ENCODE data around the gene C19orf18.

C19orf18 gene

GRCh38 chr19:58000677-58001076 is 26.3 kb upstream of the C19orf18 start:
- Histone ChIP-seq H3K9me3 (ENCODE audit: control insufficient read depth, insufficient read depth, low read length) (peaks cover 14% of the 10 kb centered on the region), H3K4me1 (ENCODE audit: insufficient read depth, low read length) (no peaks in the 10 kb centered on the region), H3K9ac (ENCODE audit: low read depth, low read length) (no peak overlapping the region), H3K36me3 (ENCODE audit: insufficient read depth, low read length) (peaks cover 8% of the 10 kb centered on the region)

- Histone ChIP-seq H3K4me1 (ENCODE audit: insufficient read depth, low read length) (no peaks in the 10 kb centered on the region), H3K9me3 (ENCODE audit: control insufficient read depth, insufficient read depth, low read length) (peaks cover 14% of the 10 kb centered on the region), H3K36me3 (ENCODE audit: insufficient read depth, low read length) (peaks cover 16% of the 10 kb centered on the region), H3K9ac (ENCODE audit: low read depth, low read length) (no peak overlapping the region)
Measured at GRCh38 chr19:57992841-57993240, 18.5 kb upstream of the C19orf18 start.

- H3K36me3 ChIP-seq (ENCODE audit: insufficient read depth, low read length): peaks cover 35% of the 10 kb centered on the region
- peaks cover 63% of the 10 kb centered on the region for H3K9me3 ChIP-seq (ENCODE audit: control insufficient read depth, insufficient read depth, low read length)
- H3K9ac ChIP-seq (ENCODE audit: low read depth, low read length): no peak overlapping the region
Measured at GRCh38 chr19:57978586-57979289, 4.4 kb upstream of the C19orf18 start.

GRCh38 chr19:57964761-57965160 is 9.6 kb downstream of the C19orf18 start:
- no peaks in the 10 kb centered on the region; the same call in 1 of the 2 replicates for H3K36me3 ChIP-seq (ENCODE audit: insufficient read depth, low read length)

More at GRCh38 chr19:57978586-57979289, 4.4 kb upstream of the C19orf18 start:
- no peaks in the 10 kb centered on the region for H3K4me1 ChIP-seq (ENCODE audit: insufficient read depth, low read length)

GRCh38 chr19:57961785-57962184 is 12.5 kb downstream of the C19orf18 start:
- Histone ChIP-seq H3K4me1 (ENCODE audit: insufficient read depth, low read length) (no peaks in the 10 kb centered on the region), H3K9me3 (ENCODE audit: control insufficient read depth, insufficient read depth, low read length) (peaks cover 7% of the 10 kb centered on the region), H3K36me3 (ENCODE audit: insufficient read depth, low read length) (no peaks in the 10 kb centered on the region; the same call in 1 of the 2 replicates), H3K9ac (ENCODE audit: low read depth, low read length) (no peak overlapping the region)

More at GRCh38 chr19:57964761-57965160, 9.6 kb downstream of the C19orf18 start:
- no peak overlapping the region for H3K9ac ChIP-seq (ENCODE audit: low read depth, low read length)
- H3K9me3 ChIP-seq (ENCODE audit: control insufficient read depth, insufficient read depth, low read length): peaks cover 15% of the 10 kb centered on the region
- no peaks in the 10 kb centered on the region for H3K4me1 ChIP-seq (ENCODE audit: insufficient read depth, low read length)

- H3K36me3 ChIP-seq (ENCODE audit: insufficient read depth, low read length): no peaks in the 10 kb centered on the region
Measured at GRCh38 chr19:57954996-57955395, 19.3 kb downstream of the C19orf18 start.

GRCh38 chr19:57949702-57950101 is 24.6 kb downstream of the C19orf18 start:
- Histone ChIP-seq H3K36me3 (ENCODE audit: insufficient read depth, low read length) (no peaks in the 10 kb centered on the region), H3K9me3 (ENCODE audit: control insufficient read depth, insufficient read depth, low read length) (no peaks in the 10 kb centered on the region; the same call in 1 of the 2 replicates), H3K9ac (ENCODE audit: low read depth, low read length) (no peak overlapping the region)

More at GRCh38 chr19:57954996-57955395, 19.3 kb downstream of the C19orf18 start:
- no peak overlapping the region for H3K9ac ChIP-seq (ENCODE audit: low read depth, low read length)
- 0 out of 2 replicates have a peak, but pooled peaks cover 3% of the 10 kb centered on the region for H3K9me3 ChIP-seq (ENCODE audit: control insufficient read depth, insufficient read depth, low read length)
- H3K4me1 ChIP-seq (ENCODE audit: insufficient read depth, low read length): no peaks in the 10 kb centered on the region

GRCh38 chr19:57949296-57949695 is 25.0 kb downstream of the C19orf18 start:
- no peaks in the 10 kb centered on the region for H3K4me1 ChIP-seq (ENCODE audit: insufficient read depth, low read length)
- peaks cover under 1% of the 10 kb centered on the region for H3K9me3 ChIP-seq (ENCODE audit: control insufficient read depth, insufficient read depth, low read length)
- no peak overlapping the region for H3K9ac ChIP-seq (ENCODE audit: low read depth, low read length)
- no peaks in the 10 kb centered on the region; the same call in 1 of the 2 replicates for H3K36me3 ChIP-seq (ENCODE audit: insufficient read depth, low read length)

More at GRCh38 chr19:57949702-57950101, 24.6 kb downstream of the C19orf18 start:
- no peaks in the 10 kb centered on the region for H3K4me1 ChIP-seq (ENCODE audit: insufficient read depth, low read length)

- no peaks in the 10 kb centered on the region for H3K4me1 ChIP-seq (ENCODE audit: insufficient read depth, low read length)
- peaks cover 11% of the 10 kb centered on the region; the same call in 1 of the 2 replicates for H3K36me3 ChIP-seq (ENCODE audit: insufficient read depth, low read length)
- peak within 1 kb of the TSS; percentile 92 for H3K9ac ChIP-seq (ENCODE audit: low read depth, low read length)
- H3K9me3 ChIP-seq (ENCODE audit: control insufficient read depth, insufficient read depth, low read length): peaks cover 10% of the 10 kb centered on the region
Measured at GRCh38 chr19:57947419-57948134, 26.8 kb downstream of the C19orf18 start, which contains the start of gene ZNF256. Gene ZNF256, minus strand, starts transcription at chr19:57947706. Its CDS starts 232 bp downstream, at chr19:57947474.

GRCh38 chr19:57947088-57947418 is 27.3 kb downstream of the C19orf18 start:
- peaks cover 12% of the 10 kb centered on the region for H3K9me3 ChIP-seq (ENCODE audit: control insufficient read depth, insufficient read depth, low read length)
- H3K36me3 ChIP-seq (ENCODE audit: insufficient read depth, low read length): peaks cover 16% of the 10 kb centered on the region; the same call in 1 of the 2 replicates
- peak overlapping the region; percentile 92 for H3K9ac ChIP-seq (ENCODE audit: low read depth, low read length)
- no peaks in the 10 kb centered on the region for H3K4me1 ChIP-seq (ENCODE audit: insufficient read depth, low read length)

GRCh38 chr19:57946316-57946715 is 28.0 kb downstream of the C19orf18 start:
- H3K36me3 ChIP-seq (ENCODE audit: insufficient read depth, low read length): peaks cover 24% of the 10 kb centered on the region; the same call in 1 of the 2 replicates
- H3K9ac ChIP-seq (ENCODE audit: low read depth, low read length): peak overlapping the region; percentile 92
- no peaks in the 10 kb centered on the region for H3K4me1 ChIP-seq (ENCODE audit: insufficient read depth, low read length)
- peaks cover 14% of the 10 kb centered on the region for H3K9me3 ChIP-seq (ENCODE audit: control insufficient read depth, insufficient read depth, low read length)

- Histone ChIP-seq H3K4me1 (ENCODE audit: insufficient read depth, low read length) (no peaks in the 10 kb centered on the region), H3K9ac (ENCODE audit: low read depth, low read length) (no peak overlapping the region), H3K36me3 (ENCODE audit: insufficient read depth, low read length) (peaks cover 28% of the 10 kb centered on the region), H3K9me3 (ENCODE audit: control insufficient read depth, insufficient read depth, low read length) (peaks cover 17% of the 10 kb centered on the region)
Measured at GRCh38 chr19:57941593-57941992, 32.7 kb downstream of the C19orf18 start.

GRCh38 chr19:57935731-57936130 is 38.6 kb downstream of the C19orf18 start:
- H3K9me3 ChIP-seq (ENCODE audit: control insufficient read depth, insufficient read depth, low read length): peaks cover 2% of the 10 kb centered on the region; the same call in 1 of the 2 replicates

GRCh38 chr19:57934820-57935665 is 39.3 kb downstream of the C19orf18 start, which contains the start of gene ZNF418:
Gene ZNF418, minus strand, starts transcription at chr19:57935402. Its CDS starts 1,580 bp downstream, at chr19:57933822.
- H3K9ac ChIP-seq (ENCODE audit: low read depth, low read length): peak within 1 kb of the TSS; percentile 83
- no peaks in the 10 kb centered on the region for H3K4me1 ChIP-seq (ENCODE audit: insufficient read depth, low read length)
- peaks cover 2% of the 10 kb centered on the region; the same call in 1 of the 2 replicates for H3K9me3 ChIP-seq (ENCODE audit: control insufficient read depth, insufficient read depth, low read length)
- H3K36me3 ChIP-seq (ENCODE audit: insufficient read depth, low read length): peaks cover 14% of the 10 kb centered on the region

More at GRCh38 chr19:57935731-57936130, 38.6 kb downstream of the C19orf18 start:
- Histone ChIP-seq H3K9ac (ENCODE audit: low read depth, low read length) (no peak overlapping the region), H3K4me1 (ENCODE audit: insufficient read depth, low read length) (no peaks in the 10 kb centered on the region), H3K36me3 (ENCODE audit: insufficient read depth, low read length) (peaks cover 9% of the 10 kb centered on the region)
